Esophagus squamous epithelium (tissue), 5 donors: ENCODE results near the gene TMEM19. TPM values are rescaled to one million over a fixed set of nuclear protein-coding genes. Genes with fewer than 3 reads are reported as not detected.

Experiments
- DNase-seq: peaks from one replicate; lab custom pipeline; 2025; lab: John Stamatoyannopoulos, UW
- H3K27ac ChIP-seq, 4 donors: fragments of 200-600 bp; sonication (generic); one replicate each; pipeline ENCODE4 v1.5.1; 2016 to 2019; ENCODE audit warnings: mild to moderate bottlenecking in 1 of 4
- H3K27me3 ChIP-seq, 4 donors: fragments of 200-600 bp; sonication (generic); 1 replicate in 3 of 4; 2 replicates in 1 of 4; pipeline versions ENCODE4 v1.5.1 to v1.6.0; 2017 to 2021; ENCODE audit warnings: antibody characterized with exemption in 1 of 4
- H3K36me3 ChIP-seq, 3 donors: fragments of 200-600 bp; sonication (generic); one replicate each; pipeline ENCODE4 v1.5.1; 2016 to 2019
- H3K4me1 ChIP-seq, 3 donors: fragments of 200-600 bp; sonication (generic); one replicate each; pipeline ENCODE4 v1.5.1; 2017 to 2019
- H3K4me3 ChIP-seq, 4 donors: fragments of 200-600 bp; sonication (generic); 1 replicate in 3 of 4; 2 replicates in 1 of 4; pipeline ENCODE4 v1.5.1; 2016 to 2019; ENCODE audit warnings: mild to moderate bottlenecking in 2 of 4, moderate library complexity in 1 of 4
- H3K9me3 ChIP-seq, 3 donors: fragments of 200-600 bp; sonication (generic); one replicate each; pipeline ENCODE4 v1.5.1; 2016 to 2019
- POLR2A ChIP-seq, 4 donors: fragments of 450-650 bp; IDR thresholded peaks; one replicate each; pipeline ENCODE4 v1.6.1; 2017; ENCODE audit warnings: antibody characterized with exemption in 4 of 4, mild to moderate bottlenecking in 4 of 4, moderate library complexity in 3 of 4
- WGBS, 2 donors: methylation state at CpG; one replicate each; pipeline ENCODE4 v1.1.5; 2018; 5-methylcytosine and 5-hydroxymethylcytosine counted together
- intact Hi-C: fragments of 100-400 bp; cut with DNase I; formaldehyde crosslinking; loops from one replicate; pipeline ENCODE4 v1.15.0; 2022
- total RNA-seq, 4 donors: library from RNA; depleted of rRNA; stranded (reverse); fragments of >200 nt; gene quantifications; one replicate each; pipeline ENCODE4 v1.1.0, GENCODE V29; 2016
- TF ChIP-seq, protein P1 (sequence below), 6 experiments: fragments of 450-650 bp in 4 of 6; fragments of 200-600 bp in 2 of 6; sonication (generic) in 2 of 6; IDR thresholded peaks; one replicate each; pipeline ENCODE4 v1.5.1; 2016 to 2019; ENCODE audit warnings: antibody characterized with exemption in 6 of 6, mild to moderate bottlenecking in 4 of 6, moderate library complexity in 4 of 6
- donor health status: DM: yes; HTN: yes; CAD: no.

TMEM19 gene
- total RNA-seq, 4 donors from 2014 or later = 48.2 to 94.5 (median 68.4) TPM

DNA sequence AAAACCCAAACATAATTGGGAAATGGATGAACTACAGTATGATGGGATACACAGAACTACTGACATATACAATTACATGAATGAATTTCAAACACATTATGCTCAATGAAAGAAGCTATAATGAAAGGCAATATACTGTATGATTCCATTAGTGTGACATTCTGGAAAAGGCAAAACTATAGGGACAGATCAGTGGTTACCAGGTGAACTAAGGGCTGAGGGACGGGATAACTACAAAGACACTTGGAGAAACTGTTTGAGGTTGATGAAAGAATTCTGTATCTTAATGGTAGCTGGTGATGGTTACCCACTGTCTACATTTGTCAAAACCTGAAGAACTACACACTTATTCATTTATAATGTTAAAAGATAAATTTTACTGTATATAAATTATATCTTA is 30.0 kb upstream of the TMEM19 start:
- TF ChIP-seq, protein P1, sequence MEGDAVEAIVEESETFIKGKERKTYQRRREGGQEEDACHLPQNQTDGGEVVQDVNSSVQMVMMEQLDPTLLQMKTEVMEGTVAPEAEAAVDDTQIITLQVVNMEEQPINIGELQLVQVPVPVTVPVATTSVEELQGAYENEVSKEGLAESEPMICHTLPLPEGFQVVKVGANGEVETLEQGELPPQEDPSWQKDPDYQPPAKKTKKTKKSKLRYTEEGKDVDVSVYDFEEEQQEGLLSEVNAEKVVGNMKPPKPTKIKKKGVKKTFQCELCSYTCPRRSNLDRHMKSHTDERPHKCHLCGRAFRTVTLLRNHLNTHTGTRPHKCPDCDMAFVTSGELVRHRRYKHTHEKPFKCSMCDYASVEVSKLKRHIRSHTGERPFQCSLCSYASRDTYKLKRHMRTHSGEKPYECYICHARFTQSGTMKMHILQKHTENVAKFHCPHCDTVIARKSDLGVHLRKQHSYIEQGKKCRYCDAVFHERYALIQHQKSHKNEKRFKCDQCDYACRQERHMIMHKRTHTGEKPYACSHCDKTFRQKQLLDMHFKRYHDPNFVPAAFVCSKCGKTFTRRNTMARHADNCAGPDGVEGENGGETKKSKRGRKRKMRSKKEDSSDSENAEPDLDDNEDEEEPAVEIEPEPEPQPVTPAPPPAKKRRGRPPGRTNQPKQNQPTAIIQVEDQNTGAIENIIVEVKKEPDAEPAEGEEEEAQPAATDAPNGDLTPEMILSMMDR (IDR thresholded peaks at IDR 0.05) = no peak
- TF ChIP-seq POLR2A (IDR thresholded peaks at IDR 0.05) = no peak
- WGBS, 2 donors = 90 to 92% methylated on average over 1 of the region's 1 CpG
- intact Hi-C loops = no loop called here

DNA sequence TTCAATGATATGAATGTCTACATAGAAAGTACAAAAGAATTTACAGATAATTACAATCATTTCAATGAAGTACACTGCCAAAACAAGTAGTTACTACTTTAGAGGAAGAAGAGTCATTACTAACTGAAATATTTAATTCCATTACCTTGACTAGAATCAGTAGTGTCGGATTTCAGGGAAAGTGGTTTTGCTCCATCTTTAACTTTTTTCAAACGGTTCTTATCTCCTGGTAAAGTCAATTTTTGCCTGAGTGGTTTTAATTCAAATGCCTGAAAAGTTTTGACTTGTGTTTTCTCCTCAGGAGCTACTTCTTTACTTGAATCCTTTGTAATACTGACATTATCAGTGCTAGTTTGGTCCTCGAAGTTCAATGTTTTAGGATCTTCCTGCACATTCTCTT is 29.1 kb upstream of the TMEM19 start:
- Histone ChIP-seq H3K27me3 (no peaks in the 10 kb centered on the region), H3K27ac (no peak overlapping the region), H3K9me3 (no peaks in the 10 kb centered on the region), H3K36me3 (peaks cover 0 to 71% (median 8%) of the 10 kb centered on the region in 3 donors), H3K4me1 (peaks cover 0 to 64% (median 14%) of the 10 kb centered on the region in 3 donors), H3K4me3 (no peak overlapping the region)
- DNase-seq = no peak
- TF ChIP-seq, protein P1 (IDR thresholded peaks at IDR 0.05) = no peak
- no peak for TF ChIP-seq POLR2A (IDR thresholded peaks at IDR 0.05)
- intact Hi-C loops = no loop called here
- whole genome bisulfite sequencing, 2 donors = 72 to 83% methylated on average over 3 of the region's 3 CpGs

More for the DNA sequence above, 30.0 kb upstream of the TMEM19 start:
- no peaks in the 10 kb centered on the region for H3K27me3 ChIP-seq
- peaks cover 0 to 78% (median 8%) of the 10 kb centered on the region in 3 donors for H3K36me3 ChIP-seq
- no peak overlapping the region for H3K4me3 ChIP-seq
- no peak for DNase-seq
- no peak overlapping the region for H3K27ac ChIP-seq
- peaks cover 0 to 64% (median 6%) of the 10 kb centered on the region in 3 donors for H3K4me1 ChIP-seq
- H3K9me3 ChIP-seq = no peaks in the 10 kb centered on the region

DNA sequence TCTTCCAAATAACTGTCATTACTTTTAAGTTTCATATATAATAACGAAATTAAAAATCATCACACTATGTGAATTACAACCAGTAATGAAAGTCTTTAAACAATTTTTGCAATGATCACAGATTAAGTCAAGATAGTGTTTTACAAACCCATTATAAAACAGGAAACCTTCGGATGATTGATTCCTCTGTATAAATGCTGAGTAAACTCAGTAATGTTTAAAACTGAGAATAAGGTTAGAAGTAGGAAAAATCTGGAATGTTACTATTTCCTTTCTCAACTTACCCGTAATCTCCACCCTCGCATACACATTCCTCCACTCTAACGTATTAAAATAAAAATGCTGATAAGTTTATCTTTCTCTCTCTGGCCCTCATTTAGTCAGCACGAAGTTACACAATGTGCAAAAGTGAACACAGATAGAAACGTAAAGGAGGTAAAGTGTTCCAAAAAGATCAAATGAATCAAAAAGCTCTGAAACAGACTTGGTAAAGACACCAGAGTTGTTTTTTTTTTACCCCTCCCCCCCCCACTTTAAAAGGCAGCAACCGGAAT is 23.8 kb upstream of the TMEM19 start:
- intact Hi-C loops = loop anchor here (10.0 kb wide), 1 partner anchor 93 kb away; the partner anchor contains the start of gene RAB21
- Histone ChIP-seq H3K27ac (peak overlapping the region; percentile 94 to 98 (median 97)), H3K9me3 (no peaks in the 10 kb centered on the region), H3K4me3 (peak overlapping the region; percentile 68 to 94 (median 82)), H3K27me3 (no peaks in the 10 kb centered on the region), H3K36me3 (peaks cover 0 to 36% (median 0%) of the 10 kb centered on the region in 3 donors), H3K4me1 (peaks cover 0 to 54% (median 22%) of the 10 kb centered on the region in 3 donors)
- TF ChIP-seq, protein P1 (IDR thresholded peaks at IDR 0.05) = no peak
- TF ChIP-seq POLR2A (IDR thresholded peaks at IDR 0.05) = no peak
- 4 to 6% methylated on average over 8 of the region's 8 CpGs for WGBS, 2 donors
- DNase-seq = no peak

DNA sequence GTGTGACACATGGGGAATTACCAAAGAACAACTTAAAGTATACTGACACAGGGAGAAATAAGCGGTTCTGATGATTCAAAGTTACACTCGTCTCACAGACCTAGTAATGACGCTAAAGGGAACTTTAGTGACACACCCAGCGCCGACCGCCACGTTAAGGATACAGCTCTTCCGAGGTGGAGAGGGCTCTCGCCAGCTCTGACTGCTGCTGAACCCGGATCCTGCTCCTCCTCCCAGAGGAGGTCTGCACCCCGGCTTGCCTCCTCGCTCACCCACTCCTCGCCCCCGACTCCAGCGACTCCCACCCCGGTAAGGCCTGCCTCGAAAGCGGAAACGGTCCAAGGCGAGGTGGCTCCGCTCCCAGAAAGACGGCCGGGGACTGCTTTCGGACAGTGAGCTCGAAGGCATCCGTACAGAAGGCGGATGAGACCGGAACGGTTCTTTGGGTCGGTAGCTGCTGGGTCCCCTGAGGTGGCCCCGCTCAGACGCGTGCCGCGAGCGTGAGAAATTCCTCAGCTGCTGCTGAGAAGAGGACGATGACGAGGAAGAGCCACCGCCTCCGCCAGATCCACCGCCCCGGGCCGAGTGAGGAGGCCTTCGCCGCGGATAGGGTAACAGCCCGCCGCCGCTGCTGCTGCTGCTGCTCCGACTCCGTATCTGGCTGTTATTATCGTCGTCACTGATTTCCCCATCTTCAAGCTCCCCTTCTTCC is 22.9 kb upstream of the TMEM19 start:
- Histone ChIP-seq H3K36me3 (peaks cover 0 to 26% (median 0%) of the 10 kb centered on the region in 3 donors), H3K4me1 (peaks cover 0 to 47% (median 22%) of the 10 kb centered on the region in 3 donors), H3K27ac (peak overlapping the region; percentile 94 to 98 (median 97)), H3K27me3 (no peaks in the 10 kb centered on the region), H3K4me3 (peak overlapping the region; percentile 68 to 94 (median 82)), H3K9me3 (no peaks in the 10 kb centered on the region)
- intact Hi-C loops = loop anchor here (10.0 kb wide), 1 partner anchor 92 kb away; the partner anchor contains the start of gene RAB21
- peak in 3 of 4 donors; percentile 25 to 57 (median 45) for TF ChIP-seq POLR2A (IDR thresholded peaks at IDR 0.05)
- TF ChIP-seq, protein P1 (IDR thresholded peaks at IDR 0.05) = no peak
- DNase-seq = peak; percentile 38
- 0 to 1% methylated on average over 13 to 22 of the region's 53 CpGs for WGBS, 2 donors
